Neural cell (in vitro differentiated cells): Measurements from ENCODE around the gene LRBA.

ENCODE experiments used
- CTCF ChIP-seq: fragments of 450-650 bp; IDR thresholded peaks from 2 replicates; pipeline ENCODE4 v1.5.1; 2014; ENCODE audit warnings: antibody characterized with exemption, mild to moderate bottlenecking, moderate library complexity; ENCODE audit not compliant: poor library complexity, severe bottlenecking
- EP300 ChIP-seq: fragments of 450-650 bp; conservative IDR thresholded peaks from 2 replicates; pipeline ENCODE4 v1.6.1; 2014; ENCODE audit warnings: antibody characterized with exemption, mild to moderate bottlenecking, moderate library complexity; ENCODE audit not compliant: poor library complexity, severe bottlenecking
- EZH2 ChIP-seq: fragments of 200-600, 300-800 bp; shearing (Covaris generic), sonication (generic); IDR thresholded peaks from 2 replicates; pipeline ENCODE4 v1.6.1; 2014; ENCODE audit warnings: antibody characterized with exemption, low read length, borderline replicate concordance, mild to moderate bottlenecking; ENCODE audit not compliant: insufficient read depth, poor library complexity, severe bottlenecking
- MXI1 ChIP-seq: fragments of 450-650 bp; conservative IDR thresholded peaks from 2 replicates; pipeline ENCODE4 v1.6.1; 2014; ENCODE audit warnings: antibody characterized with exemption, mild to moderate bottlenecking; ENCODE audit not compliant: poor library complexity, severe bottlenecking
- POLR2AphosphoS5 ChIP-seq: IDR thresholded peaks from 2 replicates; pipeline ENCODE4 v1.6.1; 2012
- RAD21 ChIP-seq: fragments of 450-650 bp; conservative IDR thresholded peaks from 2 replicates; pipeline ENCODE4 v1.6.1; 2014; ENCODE audit warnings: antibody characterized with exemption, mild to moderate bottlenecking, moderate library complexity
- REST ChIP-seq: IDR thresholded peaks from 2 replicates; pipeline ENCODE4 v1.6.1; 2012; ENCODE audit warnings: borderline replicate concordance
- SMC3 ChIP-seq: fragments of 450-650 bp; conservative IDR thresholded peaks from 2 replicates; pipeline ENCODE4 v1.6.1; 2014; ENCODE audit warnings: antibody characterized with exemption, mild to moderate bottlenecking, moderate library complexity; ENCODE audit not compliant: poor library complexity
- TAF1 ChIP-seq: IDR thresholded peaks from 2 replicates; pipeline ENCODE4 v1.6.1; 2012; ENCODE audit warnings: low read depth

- TF ChIP-seq CTCF (no peak), POLR2AphosphoS5 (no peak), EZH2 (no peak), REST (no peak), EP300 (no peak), TAF1 (no peak), SMC3 (no peak), MXI1 (no peak), RAD21 (no peak)
Observed at GRCh38 chr4:150436598-150437370, 578.3 kb downstream of the LRBA start.
